CD4-positive, alpha-beta T cell (primary cell): ENCODE results near the gene MIPOL1. TPM values are rescaled to one million over a fixed set of nuclear protein-coding genes. Genes with fewer than 3 reads are reported as not detected.

Experiments
- ATAC-seq: fragments of 200-7000 bp; cut with Tn5 transposase; one replicate; pipeline ENCODE4 v1.10.0; 2022; ENCODE audit warnings: mild to moderate bottlenecking; ENCODE audit not compliant: poor library complexity
- CTCF ChIA-PET: fragments of 350-600 bp; sonication (Branson Sonifier 250); formaldehyde crosslinking; loops from one replicate; lab custom pipeline; 2021; ENCODE audit warnings: antibody characterized with exemption, inconsistent platforms; lab: Charles Lee
- POLR2A ChIA-PET: fragments of 350-600 bp; sonication (Branson Sonifier 250); formaldehyde crosslinking; loops from one replicate; lab custom pipeline; 2021; ENCODE audit warnings: antibody characterized with exemption, inconsistent platforms; lab: Charles Lee
- DNase-seq, 14 experiments: peaks; one replicate each; pipeline ENCODE4 v3.0.0-alpha.2; 2013 to 2020; ENCODE audit warnings: mixed read lengths in 2 of 14
- H3K27ac ChIP-seq, 2 donors: one replicate each; pipeline versions ENCODE4 v1.5.1 to v1.7.0; 2013; ENCODE audit warnings: low read length in 2 of 2, low read depth in 1 of 2, mild to moderate bottlenecking in 1 of 2
- H3K27me3 ChIP-seq, 2 experiments: 1 replicate in 1 of 2; 2 replicates in 1 of 2; pipeline versions ENCODE4 v1.6.1 to v1.7.0; 2013; ENCODE audit warnings: low read length in 2 of 2, control low read depth in 1 of 2, mild to moderate bottlenecking in 1 of 2, moderate library complexity in 1 of 2; ENCODE audit not compliant: insufficient read depth in 2 of 2, control insufficient read depth in 1 of 2
- H3K36me3 ChIP-seq: one replicate; pipeline ENCODE4 v1.6.1; 2013; ENCODE audit warnings: low read length, control low read depth; ENCODE audit not compliant: insufficient read depth
- H3K4me1 ChIP-seq: one replicate; pipeline ENCODE4 v1.6.1; 2013; ENCODE audit warnings: low read length, control low read depth; ENCODE audit not compliant: insufficient read depth
- H3K4me3 ChIP-seq: one replicate; pipeline ENCODE4 v1.5.1; 2013; ENCODE audit warnings: mild to moderate bottlenecking, low read length, moderate library complexity
- H3K9me3 ChIP-seq, 2 experiments: 1 replicate in 1 of 2; 2 replicates in 1 of 2; pipeline versions ENCODE4 v1.6.1 to v1.7.0; 2013; ENCODE audit warnings: low read length in 2 of 2, mild to moderate bottlenecking in 2 of 2, control low read depth in 1 of 2, moderate library complexity in 1 of 2; ENCODE audit not compliant: control insufficient read depth in 1 of 2, insufficient read depth in 1 of 2
- H3K27ac Mint-ChIP-seq: one replicate; pipeline ENCODE4 v1.8.0; 2020; ENCODE audit warnings: mixed read lengths
- H3K27me3 Mint-ChIP-seq: one replicate; pipeline ENCODE4 v1.8.0; 2021; ENCODE audit warnings: mixed read lengths
- H3K36me3 Mint-ChIP-seq: one replicate; pipeline ENCODE4 v1.8.0; 2021; ENCODE audit warnings: low read depth, mixed read lengths
- H3K4me1 Mint-ChIP-seq: one replicate; pipeline ENCODE4 v1.8.0; 2021; ENCODE audit warnings: low read depth, mixed read lengths
- H3K4me3 Mint-ChIP-seq: one replicate; pipeline ENCODE4 v1.8.0; 2020; ENCODE audit warnings: mild to moderate bottlenecking, mixed read lengths
- H3K9me3 Mint-ChIP-seq: one replicate; pipeline ENCODE4 v1.8.0; 2020; ENCODE audit warnings: mixed read lengths
- intact Hi-C, 2 experiments: fragments of 100-400 bp; cut with DNase I in 1 of 2; cut with micrococcal nuclease in 1 of 2; formaldehyde crosslinking; loops; one replicate each; pipeline versions ENCODE4 v1.15.1 to v1.9.0; 2023 to 2025; cut with DNase I, micrococcal nuclease
- total RNA-seq, 174 experiments: library from RNA in 2 of 174; stranded (reverse) in 2 of 174; gene quantifications; one replicate each; pipeline ENCODE4 v1.2.3 and lab custom pipeline; 2021 to 2026
- TF ChIP-seq, protein P1 (sequence below): fragments of 200-600 bp; IDR thresholded peaks from one replicate; pipeline ENCODE4 v1.8.0; 2022; ENCODE audit warnings: antibody characterized with exemption, mild to moderate bottlenecking

MIPOL1 gene
- total RNA-seq, 2 experiments from 2014 or later, result 0.30 TPM; not detected in 1

GRCh38 chr14:37417833-37418232, 220.1 kb downstream of the MIPOL1 start:
- CTCF ChIA-PET, result no interaction called here
- no peaks in the 10 kb centered on the region for H3K4me1 Mint-ChIP-seq
- intact Hi-C loops, result no loop called here
- no peaks in the 10 kb centered on the region for H3K9me3 ChIP-seq
- H3K27ac ChIP-seq, result no peak overlapping the region
- ATAC-seq, result no peak
- no peak overlapping the region for H3K4me3 Mint-ChIP-seq
- TF ChIP-seq, protein P1, sequence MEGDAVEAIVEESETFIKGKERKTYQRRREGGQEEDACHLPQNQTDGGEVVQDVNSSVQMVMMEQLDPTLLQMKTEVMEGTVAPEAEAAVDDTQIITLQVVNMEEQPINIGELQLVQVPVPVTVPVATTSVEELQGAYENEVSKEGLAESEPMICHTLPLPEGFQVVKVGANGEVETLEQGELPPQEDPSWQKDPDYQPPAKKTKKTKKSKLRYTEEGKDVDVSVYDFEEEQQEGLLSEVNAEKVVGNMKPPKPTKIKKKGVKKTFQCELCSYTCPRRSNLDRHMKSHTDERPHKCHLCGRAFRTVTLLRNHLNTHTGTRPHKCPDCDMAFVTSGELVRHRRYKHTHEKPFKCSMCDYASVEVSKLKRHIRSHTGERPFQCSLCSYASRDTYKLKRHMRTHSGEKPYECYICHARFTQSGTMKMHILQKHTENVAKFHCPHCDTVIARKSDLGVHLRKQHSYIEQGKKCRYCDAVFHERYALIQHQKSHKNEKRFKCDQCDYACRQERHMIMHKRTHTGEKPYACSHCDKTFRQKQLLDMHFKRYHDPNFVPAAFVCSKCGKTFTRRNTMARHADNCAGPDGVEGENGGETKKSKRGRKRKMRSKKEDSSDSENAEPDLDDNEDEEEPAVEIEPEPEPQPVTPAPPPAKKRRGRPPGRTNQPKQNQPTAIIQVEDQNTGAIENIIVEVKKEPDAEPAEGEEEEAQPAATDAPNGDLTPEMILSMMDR, result no peak
- H3K36me3 Mint-ChIP-seq, result no peaks in the 10 kb centered on the region
- no peaks in the 10 kb centered on the region for H3K27me3 Mint-ChIP-seq
- no peak overlapping the region for H3K27ac Mint-ChIP-seq
- H3K27me3 ChIP-seq, result no peaks in the 10 kb centered on the region
- H3K4me1 ChIP-seq, result no peaks in the 10 kb centered on the region
- H3K4me3 ChIP-seq, result no peak overlapping the region
- no peaks in the 10 kb centered on the region for H3K36me3 ChIP-seq
- POLR2A ChIA-PET, result no interaction called here
- no peak for DNase-seq
- peaks cover 18% of the 10 kb centered on the region for H3K9me3 Mint-ChIP-seq

DNA sequence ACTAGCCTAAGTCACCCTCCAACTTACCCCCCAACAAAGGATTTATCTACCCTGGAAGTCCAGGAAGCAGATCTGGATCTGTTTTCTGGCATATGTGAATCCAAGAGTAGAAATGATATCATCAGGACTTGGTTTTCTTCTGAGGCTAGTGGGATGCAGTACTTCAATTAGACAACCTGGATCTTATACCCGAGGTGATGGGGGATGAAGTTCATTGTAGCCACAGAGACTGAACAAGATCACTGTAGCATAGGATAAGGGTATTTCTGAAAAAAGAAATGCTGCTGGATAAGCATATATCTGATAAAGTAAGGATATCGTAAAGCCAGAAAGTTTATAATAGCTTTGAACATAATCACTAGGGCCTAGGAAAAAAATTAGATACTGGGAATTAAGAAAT, 222.9 kb downstream of the MIPOL1 start:
- Mint-ChIP-seq H3K27ac (no peak overlapping the region), H3K36me3 (no peaks in the 10 kb centered on the region), H3K4me3 (no peak overlapping the region), H3K4me1 (no peaks in the 10 kb centered on the region), H3K9me3 (peaks cover 15% of the 10 kb centered on the region), H3K27me3 (no peaks in the 10 kb centered on the region)
- Histone ChIP-seq H3K27me3 (no peaks in the 10 kb centered on the region), H3K36me3 (no peaks in the 10 kb centered on the region), H3K4me3 (no peak overlapping the region), H3K9me3 (no peaks in the 10 kb centered on the region), H3K27ac (no peak overlapping the region), H3K4me1 (no peaks in the 10 kb centered on the region)
- ATAC-seq (no peak), DNase-seq (no peak)
- POLR2A ChIA-PET, result no interaction called here
- TF ChIP-seq, protein P1, result no peak
- CTCF ChIA-PET, result no interaction called here
- intact Hi-C loops, result no loop called here

DNA sequence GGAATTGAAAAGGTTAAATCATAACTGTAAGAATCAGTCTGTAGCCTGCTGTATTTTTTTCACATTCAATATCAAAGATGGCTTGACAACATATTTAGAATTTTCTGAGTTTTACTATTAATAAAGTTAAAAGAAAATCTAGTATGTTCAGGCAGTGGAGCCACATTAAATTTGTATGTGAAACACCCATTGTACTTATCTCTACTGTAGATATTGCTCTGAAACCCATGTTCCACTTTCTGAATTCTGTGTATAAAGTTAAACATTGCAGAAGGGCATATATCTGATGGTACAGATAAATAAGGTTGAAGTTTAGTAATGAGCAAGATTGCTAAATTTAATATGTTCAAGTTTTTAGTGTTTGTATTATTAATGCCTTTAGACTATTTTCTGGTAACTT, 224.6 kb downstream of the MIPOL1 start:
- Mint-ChIP-seq H3K4me1 (no peaks in the 10 kb centered on the region), H3K36me3 (no peaks in the 10 kb centered on the region), H3K27ac (no peak overlapping the region), H3K4me3 (no peak overlapping the region), H3K27me3 (no peaks in the 10 kb centered on the region), H3K9me3 (peaks cover 9% of the 10 kb centered on the region)
- ChIA-PET CTCF (no interaction called here), POLR2A (no interaction called here)
- Histone ChIP-seq H3K9me3 (no peaks in the 10 kb centered on the region), H3K4me3 (no peak overlapping the region), H3K27ac (no peak overlapping the region), H3K36me3 (no peaks in the 10 kb centered on the region), H3K4me1 (no peaks in the 10 kb centered on the region), H3K27me3 (no peaks in the 10 kb centered on the region)
- TF ChIP-seq, protein P1, result no peak
- ATAC-seq (no peak), DNase-seq (no peak)
- intact Hi-C loops, result no loop called here
